COR-L47 (cell line): ENCODE data around the gene PPFIBP1.
A peak's percentile ranks its signal among the peaks of the same experiment; 100 is the strongest.
"Not testable (repeated sequence)": the region's sequence is repeated elsewhere in the genome, so short reads cannot be mapped to it uniquely, and the experiment has no call there.

Experiments used
- DNase-seq: peaks from one replicate; lab custom pipeline; 2025; lab: John Stamatoyannopoulos, UW

PPFIBP1 gene

GRCh38 chr12:27710592-27711316 is 186.7 kb downstream of the PPFIBP1 start, which contains the start of gene MRPS35:
Gene MRPS35 (plus strand): TSS chr12:27710832. CDS start chr12:27710844, 12 bp downstream.
- DNase-seq = peak; percentile 16

- no peak for DNase-seq
These were observed 187.3 kb downstream of the PPFIBP1 start for GRCh38 chr12:27711317-27711682.

- DNase-seq = no peak
These were observed 188.0 kb downstream of the PPFIBP1 start for GRCh38 chr12:27711967-27712366.

GRCh38 chr12:27723212-27723611 is 199.2 kb downstream of the PPFIBP1 start:
- DNase-seq = no peak

- DNase-seq = no peak
These were observed 206.1 kb downstream of the PPFIBP1 start for GRCh38 chr12:27730097-27730588.

GRCh38 chr12:27732281-27732680 is 208.3 kb downstream of the PPFIBP1 start:
- no peak for DNase-seq

- no peak for DNase-seq
These were observed 209.1 kb downstream of the PPFIBP1 start for GRCh38 chr12:27733052-27733656.

GRCh38 chr12:27733791-27734190 is 209.8 kb downstream of the PPFIBP1 start:
- DNase-seq = no peak

GRCh38 chr12:27734321-27734720 is 210.3 kb downstream of the PPFIBP1 start:
- not testable (repeated sequence) for DNase-seq

GRCh38 chr12:27743601-27744000 is 219.6 kb downstream of the PPFIBP1 start:
- no peak for DNase-seq
